ENCODE results near the gene SLC39A10. TPM values are rescaled to one million over a fixed set of nuclear protein-coding genes. Genes with fewer than 3 reads are reported as not detected.
"Not testable (repeated sequence)": the region's sequence is repeated elsewhere in the genome, so short reads cannot be mapped to it uniquely, and the experiment has no call there.

The SLC39A10 gene, protein sequence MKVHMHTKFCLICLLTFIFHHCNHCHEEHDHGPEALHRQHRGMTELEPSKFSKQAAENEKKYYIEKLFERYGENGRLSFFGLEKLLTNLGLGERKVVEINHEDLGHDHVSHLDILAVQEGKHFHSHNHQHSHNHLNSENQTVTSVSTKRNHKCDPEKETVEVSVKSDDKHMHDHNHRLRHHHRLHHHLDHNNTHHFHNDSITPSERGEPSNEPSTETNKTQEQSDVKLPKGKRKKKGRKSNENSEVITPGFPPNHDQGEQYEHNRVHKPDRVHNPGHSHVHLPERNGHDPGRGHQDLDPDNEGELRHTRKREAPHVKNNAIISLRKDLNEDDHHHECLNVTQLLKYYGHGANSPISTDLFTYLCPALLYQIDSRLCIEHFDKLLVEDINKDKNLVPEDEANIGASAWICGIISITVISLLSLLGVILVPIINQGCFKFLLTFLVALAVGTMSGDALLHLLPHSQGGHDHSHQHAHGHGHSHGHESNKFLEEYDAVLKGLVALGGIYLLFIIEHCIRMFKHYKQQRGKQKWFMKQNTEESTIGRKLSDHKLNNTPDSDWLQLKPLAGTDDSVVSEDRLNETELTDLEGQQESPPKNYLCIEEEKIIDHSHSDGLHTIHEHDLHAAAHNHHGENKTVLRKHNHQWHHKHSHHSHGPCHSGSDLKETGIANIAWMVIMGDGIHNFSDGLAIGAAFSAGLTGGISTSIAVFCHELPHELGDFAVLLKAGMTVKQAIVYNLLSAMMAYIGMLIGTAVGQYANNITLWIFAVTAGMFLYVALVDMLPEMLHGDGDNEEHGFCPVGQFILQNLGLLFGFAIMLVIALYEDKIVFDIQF
- polyA plus RNA-seq (2013, experiment 1 of 2; ENCODE audit: insufficient read length): 8.7 TPM
- polyA plus RNA-seq (2013, experiment 2 of 2; ENCODE audit: insufficient read length): 9.8 TPM

DNA sequence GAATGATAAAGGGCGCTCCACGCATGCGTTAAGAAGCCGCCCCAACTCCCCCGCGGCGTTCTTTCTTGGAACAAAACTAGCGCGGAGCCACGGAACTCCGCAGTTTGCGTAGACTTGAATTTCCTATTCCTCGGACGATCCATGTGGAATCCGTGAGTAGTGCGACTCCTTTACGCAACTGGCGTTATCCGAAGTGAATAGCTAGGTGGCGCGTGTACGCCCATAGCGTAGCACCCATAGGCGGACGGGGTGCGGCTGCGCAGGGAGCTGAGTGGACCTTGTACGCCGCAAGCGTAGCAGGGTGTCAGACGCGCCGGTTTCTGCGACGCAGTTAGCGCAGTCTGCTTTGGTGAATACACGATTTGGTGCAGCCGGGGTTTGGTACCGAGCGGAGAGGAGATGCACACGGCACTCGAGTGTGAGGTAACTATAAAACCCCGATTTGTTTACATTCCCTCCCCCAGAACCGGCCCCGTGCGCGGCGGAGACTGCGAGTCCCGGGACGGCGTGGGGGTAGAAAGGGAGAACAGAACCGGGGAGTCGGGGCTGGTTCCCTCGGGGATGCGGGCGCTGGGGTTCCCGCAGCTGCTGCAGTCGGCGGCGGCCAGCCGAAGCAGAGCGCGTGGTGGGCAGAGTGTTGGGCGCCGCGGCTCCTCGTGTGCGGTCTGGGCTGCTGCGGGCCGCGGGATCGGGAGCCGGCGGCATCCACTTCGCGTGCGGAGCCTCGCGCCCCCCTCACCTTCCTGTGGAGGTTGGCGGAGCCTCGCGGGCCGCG lies at the start of gene SLC39A10:
SLC39A10 (plus strand) TSS at position 368 of the 775 bp plus-strand sequence. CDS start 22,817 bp downstream, outside the sequence.
- peak; percentile 97 for DNase-seq

DNA sequence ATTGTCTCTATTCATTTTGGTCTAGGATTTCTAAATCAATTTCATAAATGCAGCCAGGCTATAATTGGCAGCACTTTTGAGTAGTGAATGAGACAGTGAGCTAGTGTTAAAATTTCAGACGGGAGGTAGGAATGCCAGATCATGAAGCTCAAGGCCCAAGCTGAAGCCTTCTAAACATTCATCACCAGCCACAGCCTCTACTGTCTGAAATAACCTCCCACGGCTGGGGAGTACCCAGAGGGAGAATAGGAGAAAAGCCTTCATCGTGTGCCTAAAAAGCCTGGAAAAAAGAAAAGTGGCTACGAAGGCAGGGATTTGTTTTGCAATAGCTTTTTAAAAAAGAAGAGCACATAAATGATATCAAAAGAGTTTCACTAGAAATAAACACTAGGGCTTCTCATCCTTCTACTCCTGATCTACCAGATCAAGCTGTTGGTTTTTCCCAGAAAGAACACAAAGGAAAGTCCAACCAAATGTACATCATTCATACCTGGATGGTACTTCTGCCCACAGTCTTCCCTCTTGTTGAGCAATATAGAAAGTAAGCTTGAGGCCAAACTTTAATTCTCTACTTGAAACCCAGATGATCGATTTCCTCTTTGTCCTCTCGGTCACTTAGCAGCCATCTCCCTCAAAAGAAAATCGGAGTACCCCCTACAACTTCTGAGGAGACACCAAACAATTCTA lies 48.1 kb upstream of the SLC39A10 start:
- DNase-seq: no peak

DNA sequence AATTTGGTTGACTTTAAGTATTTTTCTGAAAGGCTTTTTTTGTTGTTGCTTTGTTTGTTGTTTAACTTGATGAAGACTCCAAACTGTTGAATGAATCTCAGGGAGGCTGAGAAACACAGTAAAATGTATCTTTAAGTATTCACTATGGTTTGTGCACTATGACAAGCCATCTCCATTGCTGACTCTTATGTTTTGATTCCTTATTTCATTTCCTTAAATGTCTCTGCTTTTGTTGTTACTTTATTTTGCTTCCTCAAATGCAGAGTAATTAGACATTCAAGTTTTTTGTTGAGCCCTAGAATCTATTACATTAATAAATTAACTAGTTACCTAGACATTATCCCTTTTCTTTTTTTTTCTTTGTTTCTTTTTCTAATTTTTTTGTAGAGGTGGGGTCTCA lies 46.3 kb upstream of the SLC39A10 start:
- no peak for DNase-seq

DNA sequence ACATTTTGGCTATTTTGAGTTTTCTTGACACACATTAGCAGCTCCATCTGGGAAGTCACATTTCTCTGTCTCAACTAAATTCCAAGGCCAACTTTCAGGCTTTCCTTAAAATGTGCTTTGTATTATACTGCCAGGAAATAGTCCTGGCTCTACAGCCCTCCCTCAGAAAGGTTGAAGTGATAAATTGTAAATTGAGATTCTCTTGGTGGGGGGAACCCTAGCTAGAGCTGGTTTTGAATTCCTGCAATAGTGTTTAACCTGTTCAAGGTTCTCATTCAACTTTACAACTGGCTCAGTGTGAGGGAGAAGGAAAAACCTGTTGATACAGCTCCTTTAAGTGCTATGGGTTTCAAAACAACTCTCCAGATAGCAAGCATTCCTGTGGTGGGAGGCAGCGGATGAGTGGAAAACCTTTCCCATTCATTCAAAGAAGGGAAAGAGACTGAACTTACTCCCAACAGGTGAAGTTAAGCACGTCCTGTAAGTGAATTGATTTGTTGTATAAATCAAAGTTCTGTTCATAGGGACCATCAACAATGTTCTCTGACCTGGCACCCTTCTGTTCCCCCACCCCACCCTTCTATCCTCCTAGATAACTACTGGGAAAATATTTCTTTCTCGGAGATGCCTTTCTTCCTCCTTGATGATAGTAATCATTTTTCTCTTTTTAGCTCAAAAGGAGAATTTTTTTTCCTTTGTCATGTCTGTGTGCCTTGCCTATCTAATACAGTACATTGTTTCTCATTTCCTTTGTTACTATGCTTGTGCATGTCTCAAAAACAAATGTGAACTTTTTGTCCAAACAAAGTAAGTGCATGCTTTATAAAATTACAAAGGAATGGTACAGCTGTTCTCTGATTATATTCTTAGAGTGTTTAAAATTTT lies 44.2 kb upstream of the SLC39A10 start:
- peak; percentile 84 for DNase-seq

DNA sequence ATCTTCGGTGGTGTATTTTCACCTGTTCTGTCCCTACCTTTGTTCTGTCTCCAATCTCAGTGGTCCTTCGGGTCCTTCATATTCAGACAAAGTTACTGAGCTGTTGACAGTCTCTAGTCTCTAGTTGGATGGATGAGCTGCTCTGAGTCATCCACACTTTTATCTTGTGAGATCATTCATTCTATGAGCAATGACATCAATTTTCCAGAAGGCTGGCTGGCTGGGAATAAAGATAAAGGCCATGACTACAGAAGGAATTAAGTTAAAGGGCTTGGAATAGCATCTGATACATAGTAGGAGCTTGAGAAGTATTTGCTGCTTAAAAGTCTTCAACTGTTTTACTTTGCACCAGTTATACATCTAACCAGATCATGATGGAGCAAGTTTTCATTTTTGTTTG lies 43.1 kb upstream of the SLC39A10 start:
- DNase-seq: peak; percentile 97

DNA sequence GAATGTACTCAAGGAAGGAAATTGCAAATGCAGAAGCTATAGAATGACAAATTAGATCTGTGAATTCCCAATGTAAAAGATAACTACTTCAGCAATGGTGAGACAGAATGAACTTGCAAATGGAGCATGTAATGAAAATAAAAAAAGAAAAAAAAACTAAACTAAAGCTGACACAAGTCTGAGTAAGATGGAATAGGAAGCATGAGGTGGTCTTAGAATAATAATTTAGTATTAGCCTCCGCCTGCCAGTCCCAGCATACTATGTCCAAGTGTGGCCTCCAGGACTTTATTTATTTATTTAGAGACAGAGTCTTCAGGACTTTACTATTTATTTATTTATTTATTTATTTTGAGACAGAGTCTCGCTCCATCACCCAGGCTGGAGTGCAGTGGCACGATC lies 37.4 kb upstream of the SLC39A10 start:
- peak; percentile 75 for DNase-seq

DNA sequence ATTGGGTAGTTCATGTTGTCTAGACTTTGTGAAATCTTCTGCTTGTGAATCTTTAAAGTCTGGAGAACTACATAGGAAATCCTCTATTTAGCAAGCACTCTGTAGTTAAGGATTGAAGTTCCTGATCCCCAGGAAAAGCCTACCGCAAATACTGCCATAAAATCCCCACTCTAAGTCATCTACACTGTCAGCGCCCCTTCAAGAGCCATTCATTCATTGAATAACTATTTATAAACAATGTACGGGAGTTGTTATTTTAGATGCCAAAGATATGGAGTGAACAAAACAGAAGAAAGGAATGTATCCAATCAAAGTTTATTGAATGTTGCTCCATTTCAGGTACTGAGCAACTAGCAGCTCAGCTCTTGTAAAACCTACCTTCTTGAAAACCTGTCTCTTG lies 36.5 kb upstream of the SLC39A10 start:
- DNase-seq: no peak

DNA sequence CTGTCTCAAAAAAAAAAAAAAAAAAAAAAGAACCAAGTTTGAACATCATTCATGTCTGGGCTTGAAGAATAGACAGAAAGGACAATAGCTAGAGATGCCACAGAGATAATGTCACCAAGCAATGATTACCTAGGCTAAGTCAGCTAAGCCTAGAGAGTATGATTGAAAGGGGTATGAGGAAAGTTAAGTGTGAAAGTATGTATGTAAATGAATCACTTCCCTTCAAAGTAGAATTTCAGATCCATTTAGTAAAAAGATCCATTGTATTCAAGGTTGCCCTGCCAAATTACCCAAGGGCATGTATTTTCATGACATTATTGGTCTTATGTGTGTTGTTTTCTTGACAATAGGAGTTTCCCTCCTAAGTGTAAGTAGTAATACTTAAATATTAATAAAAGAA lies 34.1 kb upstream of the SLC39A10 start:
- DNase-seq: peak; percentile 9

DNA sequence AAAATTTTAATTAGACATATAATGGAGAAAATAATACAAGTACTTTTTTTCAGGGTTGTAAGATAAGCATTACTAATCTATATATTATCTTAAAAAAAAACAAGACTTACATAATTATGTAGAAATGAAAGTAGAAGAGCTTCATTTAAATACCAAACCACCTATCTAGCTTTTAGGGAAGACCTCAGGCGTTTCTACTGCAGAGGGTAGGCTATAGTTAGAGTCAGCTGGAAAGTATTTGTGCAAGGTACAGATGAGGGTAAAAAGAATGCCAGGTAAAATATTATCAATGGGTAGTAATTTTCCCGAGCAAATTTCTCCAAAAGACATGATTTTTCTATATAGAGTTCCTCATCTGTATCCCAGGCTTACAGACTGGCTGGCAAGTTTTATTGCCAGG lies 30.5 kb upstream of the SLC39A10 start:
- DNase-seq: no peak

DNA sequence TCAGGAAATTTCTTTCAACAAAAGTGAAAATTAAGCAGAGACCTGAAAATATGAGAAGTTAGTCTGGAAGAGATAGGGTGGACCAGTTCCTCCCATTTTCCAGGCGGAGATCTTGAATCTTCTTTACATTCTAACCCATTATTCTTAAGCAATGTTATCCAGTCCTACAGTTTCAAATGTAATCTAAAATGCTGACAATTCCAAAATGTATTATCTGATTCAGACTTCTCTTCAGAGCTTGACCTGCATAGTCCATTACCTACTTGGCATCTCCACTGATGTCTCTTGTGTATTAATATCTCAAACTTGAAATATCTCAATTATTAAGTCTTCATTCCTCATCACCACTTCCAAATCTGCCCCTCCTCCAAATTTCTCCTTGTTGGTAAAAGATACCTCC lies 28.4 kb upstream of the SLC39A10 start:
- DNase-seq: no peak

DNA sequence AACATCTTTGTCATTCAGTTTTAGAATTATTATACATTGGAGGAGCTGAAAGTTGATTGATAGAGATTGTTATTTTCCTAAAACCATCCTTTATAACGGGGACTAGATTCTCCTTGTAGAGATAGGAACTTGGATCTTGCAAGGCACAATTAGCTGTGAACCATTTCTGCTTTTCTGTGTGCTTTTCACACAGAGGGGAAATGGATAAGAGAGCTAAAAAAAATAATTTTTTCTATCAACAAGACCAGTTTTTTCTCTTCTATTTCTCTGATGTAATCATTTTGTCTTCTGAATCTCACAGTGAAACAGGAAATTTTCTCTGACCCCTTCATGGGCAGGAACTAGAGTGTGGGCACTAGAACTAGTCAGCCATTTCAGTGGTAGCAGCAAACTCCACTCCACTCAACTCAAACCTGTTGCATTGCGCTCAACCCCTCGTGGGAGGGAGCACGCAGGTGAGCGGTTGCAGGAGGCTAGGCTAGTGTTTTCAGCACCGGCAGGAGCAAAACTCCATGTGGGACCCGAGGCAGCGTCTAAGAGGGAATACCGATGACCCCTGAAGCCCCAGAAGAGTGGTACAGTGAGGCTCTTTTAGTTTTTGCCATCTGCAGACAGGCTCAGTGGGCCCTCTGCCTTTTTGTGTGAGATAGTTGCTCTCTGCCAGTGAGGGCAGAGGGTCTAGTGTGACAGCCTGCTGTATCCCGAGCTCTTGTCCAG lies 24.0 kb upstream of the SLC39A10 start:
- no peak for DNase-seq

DNA sequence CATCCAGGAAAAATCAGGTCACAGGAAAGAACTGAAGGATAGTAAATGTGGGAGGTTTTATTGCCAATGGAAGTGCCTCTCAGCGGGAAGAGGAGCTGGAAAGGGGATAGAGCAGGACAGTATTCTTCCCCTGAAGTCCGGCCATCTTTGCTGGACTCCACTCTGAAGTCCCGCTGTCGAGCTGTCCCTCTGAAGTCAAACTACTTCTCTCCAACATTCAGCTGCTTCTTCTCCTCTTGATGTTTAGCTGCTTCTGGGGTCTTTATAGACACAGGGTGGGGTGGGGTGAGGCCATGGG lies 23.5 kb upstream of the SLC39A10 start:
- DNase-seq: no peak

DNA sequence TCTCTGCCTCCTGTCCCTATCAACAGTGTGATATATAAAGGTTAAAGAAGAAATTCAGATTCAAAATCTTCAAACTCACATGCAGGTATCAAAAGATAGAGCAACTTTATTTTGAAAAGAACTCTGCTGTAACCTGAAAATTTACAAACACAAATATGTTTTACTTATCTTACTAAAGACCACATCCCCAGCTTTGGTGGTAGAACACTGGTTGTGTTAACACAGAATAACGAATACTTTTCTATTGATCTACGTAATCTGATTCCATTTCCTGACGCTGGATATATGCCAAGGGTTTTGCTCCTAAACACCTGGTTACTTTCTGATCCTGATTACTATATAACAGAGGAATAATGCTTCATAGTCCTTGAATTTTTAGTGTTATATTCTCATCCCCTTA lies 23.1 kb upstream of the SLC39A10 start:
- DNase-seq: no peak

DNA sequence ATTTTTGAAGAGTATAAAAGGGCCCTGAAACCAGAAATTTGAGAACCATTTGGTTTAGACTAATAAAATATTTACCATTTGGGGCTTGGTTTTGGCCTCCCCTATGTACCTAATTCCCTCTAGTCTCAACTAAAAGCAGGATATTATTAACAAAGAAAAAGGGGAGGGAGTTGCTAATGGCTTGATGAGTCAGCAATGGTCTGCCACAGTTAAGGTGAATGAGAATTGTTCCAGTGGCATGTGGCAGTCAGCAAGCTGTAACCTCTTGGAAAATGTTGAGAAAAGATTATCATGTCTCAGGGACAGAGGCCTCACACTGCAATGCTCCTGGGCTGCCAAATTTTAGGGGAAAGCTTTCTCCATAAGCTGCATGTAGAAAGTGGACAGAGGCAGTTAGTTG lies 20.1 kb upstream of the SLC39A10 start:
- DNase-seq: no peak

DNA sequence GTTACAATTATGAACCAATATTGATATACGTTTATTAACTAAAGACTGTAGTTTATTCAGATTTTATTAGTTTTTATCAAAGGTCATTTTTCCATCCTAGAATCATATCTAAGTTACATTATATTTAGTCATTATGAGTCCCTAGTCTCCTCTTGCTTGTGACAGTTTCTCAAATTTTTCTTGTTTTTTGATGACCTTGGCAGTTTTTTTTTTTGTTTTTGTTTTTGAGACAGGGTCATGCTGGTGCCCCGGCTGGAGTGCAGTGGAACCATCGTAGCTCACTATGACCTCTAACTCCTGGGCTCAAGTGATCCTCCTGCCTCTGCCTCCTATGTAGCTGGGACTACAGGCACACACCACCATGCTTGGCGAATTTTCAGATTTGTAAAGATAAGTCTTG lies 18.3 kb upstream of the SLC39A10 start:
- DNase-seq: no peak

DNA sequence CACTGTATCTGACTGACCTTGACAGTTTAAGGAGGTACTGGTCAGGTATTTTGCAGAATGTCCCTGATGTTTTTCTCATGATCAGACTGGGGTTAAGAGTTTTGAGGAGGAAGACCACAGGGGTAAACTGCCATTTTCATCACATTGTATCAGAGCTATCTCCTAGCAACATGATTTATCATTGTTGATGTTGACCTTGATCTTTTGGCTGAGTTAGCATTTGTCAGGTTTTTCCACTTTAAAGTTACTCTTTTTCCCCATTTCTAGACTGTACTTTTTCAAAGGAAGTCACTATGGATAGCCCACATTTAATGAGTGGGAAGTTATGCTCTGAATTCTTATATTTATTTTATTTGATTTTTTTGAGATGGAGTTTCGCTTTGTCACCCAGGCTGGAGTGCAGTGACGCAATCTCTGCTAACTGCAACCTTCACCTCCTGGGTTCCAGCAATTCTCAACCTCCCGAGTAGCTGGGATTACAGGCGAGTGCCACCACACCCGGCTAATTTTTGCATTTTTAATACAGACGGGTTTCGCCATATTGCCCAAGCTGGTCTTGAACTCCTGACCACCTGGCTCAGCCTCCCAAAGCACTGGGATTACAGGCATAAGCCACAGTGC lies 17.7 kb upstream of the SLC39A10 start:
- no peak for DNase-seq

DNA sequence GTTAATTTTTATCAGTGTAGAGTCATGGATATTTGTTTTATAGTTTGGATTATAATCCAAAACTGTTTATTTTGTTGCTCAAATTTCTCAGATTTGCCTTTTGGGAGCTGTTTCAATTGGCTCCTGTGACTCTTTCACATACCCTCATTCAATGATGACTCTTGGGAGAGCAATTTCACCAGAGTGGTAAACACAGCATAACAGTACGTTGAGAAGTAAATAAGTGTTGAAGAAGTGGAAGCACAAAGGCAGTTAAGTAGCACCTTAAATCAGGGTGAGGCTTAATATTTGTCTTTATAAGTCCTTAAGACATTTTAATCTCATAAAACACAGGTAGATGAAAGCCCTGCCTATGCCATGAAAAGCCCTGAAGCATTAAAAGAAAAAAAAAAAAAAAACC lies 17.1 kb upstream of the SLC39A10 start:
- DNase-seq: no peak

DNA sequence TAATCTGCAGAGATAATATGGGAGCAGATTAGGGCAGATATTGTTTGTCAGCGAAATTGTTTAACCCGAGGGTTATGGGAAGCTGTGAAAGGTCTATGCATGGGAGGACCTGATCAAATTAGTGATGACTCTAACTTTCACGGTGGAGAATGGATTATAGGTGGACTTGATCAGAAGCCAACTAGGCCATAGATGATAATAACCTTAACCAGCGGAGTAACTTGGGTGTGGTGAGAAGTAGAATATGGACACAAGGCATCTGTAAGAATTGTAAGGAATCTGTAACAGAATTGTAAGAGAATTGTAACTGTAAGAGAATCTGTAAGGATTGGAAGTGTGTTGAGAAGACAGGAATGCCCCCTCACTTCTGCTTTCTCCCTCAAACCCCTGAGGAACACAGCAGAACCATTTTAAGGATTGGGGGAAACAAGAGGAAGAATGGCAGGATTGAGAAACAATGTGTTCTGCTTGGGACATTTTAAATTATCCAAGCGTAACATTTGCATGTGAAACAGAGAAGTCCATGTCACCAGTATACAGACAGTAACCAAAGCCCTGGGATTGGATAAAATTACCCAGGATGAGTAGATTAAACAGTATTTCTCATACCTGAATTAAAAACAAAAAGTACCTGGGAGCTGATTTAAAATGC lies 14.9 kb upstream of the SLC39A10 start:
- DNase-seq: no peak

DNA sequence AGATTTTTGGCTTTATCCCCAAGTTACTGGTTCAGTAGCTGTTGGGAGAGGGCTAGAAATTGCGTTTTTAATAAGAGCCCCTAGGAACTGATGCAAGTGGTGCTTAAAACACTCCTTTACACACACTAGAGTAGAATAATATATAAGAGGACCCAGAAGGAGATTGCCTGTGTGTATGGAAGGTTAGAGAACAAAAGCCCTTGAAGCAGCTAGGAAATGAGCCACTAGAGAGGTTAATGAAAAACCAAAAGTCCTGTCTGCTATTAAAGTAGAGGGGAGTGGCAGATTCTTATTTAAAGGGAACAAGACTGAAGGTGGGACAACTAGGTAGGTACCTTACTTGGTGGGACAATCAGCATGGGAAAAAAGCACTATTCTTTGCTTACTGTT lies 14.4 kb upstream of the SLC39A10 start:
- no peak for DNase-seq

DNA sequence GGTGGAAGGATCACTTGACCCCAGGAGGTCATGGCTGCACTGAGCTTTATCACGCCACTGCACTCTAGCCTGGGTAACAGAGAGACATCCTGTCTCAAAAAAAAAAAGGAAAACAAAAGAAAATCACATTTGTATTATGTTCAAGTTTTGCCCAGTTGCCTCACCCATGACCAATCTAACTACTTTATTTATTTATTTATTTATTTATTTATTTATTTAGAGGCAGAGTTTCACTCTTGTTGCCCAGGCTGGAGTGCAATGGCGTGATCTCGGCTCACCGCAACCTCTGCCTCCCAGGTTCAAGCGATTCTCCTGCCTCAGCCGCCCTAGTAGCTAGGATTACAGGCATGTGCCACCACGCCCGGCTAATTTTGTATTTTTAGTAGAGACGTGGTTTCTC lies 12.3 kb upstream of the SLC39A10 start:
- not testable (repeated sequence) for DNase-seq
